Astrocyte (in vitro differentiated cells and primary cell): Measurements from ENCODE around the gene ZNF200. TPM values are rescaled to one million over a fixed set of nuclear protein-coding genes. Genes with fewer than 3 reads are reported as not detected.

Source experiments
- DNase-seq: peaks from one replicate; pipeline ENCODE4 v3.0.0-alpha.2; 2010; ENCODE audit warnings: low read depth
- FAIRE-seq: peaks from 2 replicates; lab custom pipeline; 2011; peaks lifted over from hg19 to GRCh38; lab: Jason Lieb, UNC
- H2AFZ ChIP-seq: 2 replicates; pipeline ENCODE4 v1.6.0; 2012; ENCODE audit warnings: low read depth, low read length, inconsistent platforms
- H3K27ac ChIP-seq: 2 replicates; pipeline ENCODE4 v1.5.1; 2011; ENCODE audit warnings: low read depth, low read length, inconsistent platforms
- H3K27me3 ChIP-seq: 2 replicates; pipeline ENCODE4 v1.6.0; 2011; ENCODE audit warnings: low read length, inconsistent platforms; ENCODE audit not compliant: insufficient read depth
- H3K36me3 ChIP-seq: 2 replicates; pipeline ENCODE4 v1.5.1; 2011; ENCODE audit warnings: low read length, inconsistent platforms; ENCODE audit not compliant: insufficient read depth
- H3K4me1 ChIP-seq: 2 replicates; pipeline ENCODE4 v1.5.1; 2011; ENCODE audit warnings: low read length, inconsistent platforms; ENCODE audit not compliant: insufficient read depth
- H3K4me2 ChIP-seq: 2 replicates; pipeline ENCODE4 v1.6.0; 2012; ENCODE audit warnings: low read length, inconsistent platforms
- H3K4me3 ChIP-seq: 2 replicates; pipeline ENCODE4 v1.5.1; 2011; ENCODE audit warnings: low read depth, mild to moderate bottlenecking, low read length, inconsistent platforms; ENCODE audit not compliant: insufficient read depth
- H3K79me2 ChIP-seq: 2 replicates; pipeline ENCODE4 v1.6.0; 2012; ENCODE audit warnings: mild to moderate bottlenecking, low read length, inconsistent platforms; ENCODE audit not compliant: insufficient read depth
- H3K9ac ChIP-seq: 2 replicates; pipeline ENCODE4 v1.6.0; 2012; ENCODE audit warnings: mild to moderate bottlenecking, low read length, inconsistent platforms
- H3K9me3 ChIP-seq: 2 replicates; pipeline ENCODE4 v1.5.1; 2012; ENCODE audit warnings: low read depth, mild to moderate bottlenecking, low read length, inconsistent platforms; ENCODE audit not compliant: insufficient read depth
- H4K20me1 ChIP-seq: 2 replicates; pipeline ENCODE4 v1.6.0; 2012; ENCODE audit warnings: low read length, inconsistent platforms; ENCODE audit not compliant: insufficient read depth
- H3K27ac Mint-ChIP-seq: one replicate; pipeline ENCODE4 v1.8.0; 2021; ENCODE audit warnings: mild to moderate bottlenecking, mixed read lengths; ENCODE audit not compliant: unreplicated experiment
- H3K27me3 Mint-ChIP-seq: one replicate; pipeline ENCODE4 v1.8.0; 2021; ENCODE audit warnings: low read depth, mixed read lengths; ENCODE audit not compliant: unreplicated experiment
- H3K36me3 Mint-ChIP-seq: one replicate; pipeline ENCODE4 v1.8.0; 2021; ENCODE audit warnings: low read depth, mixed read lengths; ENCODE audit not compliant: unreplicated experiment
- H3K4me1 Mint-ChIP-seq: one replicate; pipeline ENCODE4 v1.8.0; 2021; ENCODE audit warnings: low read depth, mixed read lengths; ENCODE audit not compliant: unreplicated experiment
- H3K4me3 Mint-ChIP-seq: one replicate; pipeline ENCODE4 v1.8.0; 2021; ENCODE audit warnings: mild to moderate bottlenecking, moderate library complexity, mixed read lengths; ENCODE audit not compliant: unreplicated experiment
- H3K9me3 Mint-ChIP-seq: one replicate; pipeline ENCODE4 v1.8.0; 2021; ENCODE audit warnings: mild to moderate bottlenecking, mixed read lengths; ENCODE audit not compliant: unreplicated experiment
- EZH2 ChIP-seq: IDR thresholded peaks from 2 replicates; pipeline ENCODE4 v1.6.1; 2012; ENCODE audit warnings: mild to moderate bottlenecking, low read length, inconsistent platforms; ENCODE audit not compliant: insufficient read depth
- total RNA-seq: library from RNA; stranded (reverse); gene quantifications from 2 replicates; pipeline ENCODE4 v1.2.1, GENCODE V29; 2021
- TF ChIP-seq, protein P1 (sequence below): IDR thresholded peaks from 2 replicates; pipeline ENCODE4 v1.5.1; 2011; ENCODE audit warnings: low read depth, mild to moderate bottlenecking, inconsistent platforms, low read length, moderate library complexity; ENCODE audit not compliant: insufficient read depth

ZNF200 gene
- total RNA-seq, 1 donor from 2014 or later, result 9.2 TPM

DNA sequence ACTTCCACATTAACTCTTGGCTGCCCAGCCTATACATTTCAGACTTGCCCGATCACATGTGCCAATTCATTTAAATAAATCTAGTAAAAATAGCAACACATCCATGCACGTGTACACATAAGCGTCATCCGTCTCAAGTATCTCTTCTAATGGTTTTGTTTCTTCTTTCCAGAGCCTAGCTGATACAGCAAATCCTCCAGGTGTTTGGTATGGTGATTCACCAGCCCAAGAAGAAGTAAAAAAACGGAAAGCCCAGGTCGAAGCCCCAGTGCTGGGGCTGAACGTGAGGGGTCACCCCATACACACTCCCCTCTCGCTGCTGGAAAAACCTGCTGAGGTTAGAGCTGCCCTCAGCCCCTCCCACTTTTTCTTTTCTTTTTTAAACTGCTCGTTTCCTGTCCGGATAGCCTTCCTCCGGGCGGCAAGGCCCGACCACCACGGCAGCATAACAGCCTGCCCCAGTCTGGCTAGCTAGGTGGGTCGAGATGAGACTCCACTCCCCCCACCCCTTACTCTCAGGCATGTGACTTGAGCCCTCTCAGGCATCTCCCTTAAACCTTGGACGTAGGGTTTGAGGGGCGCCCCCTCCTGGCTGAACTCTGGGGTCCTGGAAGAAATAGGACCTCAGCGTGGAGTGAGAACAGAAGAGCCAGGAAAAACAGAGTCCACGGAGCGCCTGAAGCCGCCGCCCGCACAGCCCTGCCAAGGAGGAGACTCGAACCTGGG, 60.9 kb downstream of the ZNF200 start:
- H3K27me3 ChIP-seq, result peaks cover 45% of the 10 kb centered on the region

More for the DNA sequence above, 60.9 kb downstream of the ZNF200 start:
- no peak overlapping the region for H3K4me3 ChIP-seq
- H3K9me3 ChIP-seq, result no peaks in the 10 kb centered on the region
- H3K27ac ChIP-seq, result no peak overlapping the region
- Mint-ChIP-seq H3K4me1 (peaks cover 2% of the 10 kb centered on the region), H3K27ac (no peak overlapping the region), H3K4me3 (peak overlapping the region; percentile 66), H3K9me3 (peaks cover 4% of the 10 kb centered on the region), H3K27me3 (peaks cover 51% of the 10 kb centered on the region), H3K36me3 (no peaks in the 10 kb centered on the region)
- H3K4me2 ChIP-seq, result peak overlapping the region; percentile 39
- no peak overlapping the region for H2AFZ ChIP-seq
- no peaks in the 10 kb centered on the region for H3K79me2 ChIP-seq
- H3K4me1 ChIP-seq, result no peaks in the 10 kb centered on the region
- H4K20me1 ChIP-seq, result no peaks in the 10 kb centered on the region
- DNase-seq, result no peak
- no peak for FAIRE-seq
- no peaks in the 10 kb centered on the region for H3K36me3 ChIP-seq
- TF ChIP-seq EZH2, result no peak
- TF ChIP-seq, protein P1, sequence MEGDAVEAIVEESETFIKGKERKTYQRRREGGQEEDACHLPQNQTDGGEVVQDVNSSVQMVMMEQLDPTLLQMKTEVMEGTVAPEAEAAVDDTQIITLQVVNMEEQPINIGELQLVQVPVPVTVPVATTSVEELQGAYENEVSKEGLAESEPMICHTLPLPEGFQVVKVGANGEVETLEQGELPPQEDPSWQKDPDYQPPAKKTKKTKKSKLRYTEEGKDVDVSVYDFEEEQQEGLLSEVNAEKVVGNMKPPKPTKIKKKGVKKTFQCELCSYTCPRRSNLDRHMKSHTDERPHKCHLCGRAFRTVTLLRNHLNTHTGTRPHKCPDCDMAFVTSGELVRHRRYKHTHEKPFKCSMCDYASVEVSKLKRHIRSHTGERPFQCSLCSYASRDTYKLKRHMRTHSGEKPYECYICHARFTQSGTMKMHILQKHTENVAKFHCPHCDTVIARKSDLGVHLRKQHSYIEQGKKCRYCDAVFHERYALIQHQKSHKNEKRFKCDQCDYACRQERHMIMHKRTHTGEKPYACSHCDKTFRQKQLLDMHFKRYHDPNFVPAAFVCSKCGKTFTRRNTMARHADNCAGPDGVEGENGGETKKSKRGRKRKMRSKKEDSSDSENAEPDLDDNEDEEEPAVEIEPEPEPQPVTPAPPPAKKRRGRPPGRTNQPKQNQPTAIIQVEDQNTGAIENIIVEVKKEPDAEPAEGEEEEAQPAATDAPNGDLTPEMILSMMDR, result peak; percentile 11
- no peak overlapping the region for H3K9ac ChIP-seq

Other genes starting within 250 kb of the ZNF200 start
- 0.14 and 0.48 TPM in 2 replicates for gene CLDN9, start 222.2 kb downstream of the ZNF200 start, total RNA-seq
- gene CLDN6, start 217.0 kb downstream of the ZNF200 start, total RNA-seq, result 449 and 584 TPM in 2 replicates
- gene TNFRSF12A, start 214.8 kb downstream of the ZNF200 start, total RNA-seq, result 262 and 275 TPM in 2 replicates
- 47.0 and 71.6 TPM in 2 replicates for gene HCFC1R1, start 211.2 kb downstream of the ZNF200 start, total RNA-seq
- 17.4 and 22.3 TPM in 2 replicates for gene THOC6, start 211.1 kb downstream of the ZNF200 start, total RNA-seq
- 0.16 TPM in 1 of 2 replicates, not detected in the other for gene BICDL2, start 198.2 kb downstream of the ZNF200 start, total RNA-seq
- 0.89 and 1.3 TPM in 2 replicates for gene MMP25, start 188.6 kb downstream of the ZNF200 start, total RNA-seq
- 27.8 and 43.8 TPM in 2 replicates for gene IL32, start 169.5 kb downstream of the ZNF200 start, total RNA-seq
- 0.22 and 0.25 TPM in 2 replicates for gene ZSCAN10, start 135.9 kb downstream of the ZNF200 start, total RNA-seq
- gene ZNF205, start 122.6 kb downstream of the ZNF200 start, total RNA-seq, result 13.2 and 15.4 TPM in 2 replicates
- 11.3 and 12.0 TPM in 2 replicates for gene ZNF213, start 100.1 kb downstream of the ZNF200 start, total RNA-seq
- gene OR1F1, start 47.0 kb downstream of the ZNF200 start, total RNA-seq, result 0.32 TPM in 1 of 2 replicates, not detected in the other
- not detected in 2 replicates for gene MEFV, start 21.5 kb upstream of the ZNF200 start, total RNA-seq
- gene ZNF263, start 48.3 kb upstream of the ZNF200 start, total RNA-seq, result 31.4 and 34.7 TPM in 2 replicates
- gene TIGD7, start 70.3 kb upstream of the ZNF200 start, total RNA-seq, result 4.4 and 4.5 TPM in 2 replicates
- 26.9 and 30.5 TPM in 2 replicates for gene ZNF75A, start 70.3 kb upstream of the ZNF200 start, total RNA-seq
- not detected in 2 replicates for gene OR2C1, start 120.7 kb upstream of the ZNF200 start, total RNA-seq
- 17.3 and 20.7 TPM in 2 replicates for gene ZSCAN32, start 165.8 kb upstream of the ZNF200 start, total RNA-seq
- 8.2 and 9.7 TPM in 2 replicates for gene ZNF174, start 166.1 kb upstream of the ZNF200 start, total RNA-seq
- gene ZNF597, start 208.3 kb upstream of the ZNF200 start, total RNA-seq, result 3.9 and 4.7 TPM in 2 replicates
- 61.1 and 64.9 TPM in 2 replicates for gene NAA60, start 208.5 kb upstream of the ZNF200 start, total RNA-seq